OCI-LY1 (cell line): ENCODE data around the gene PGAP1.

ENCODE experiments used
- H2AFZ ChIP-seq: fragments of 200-600 bp; sonication (generic), shearing (Covaris generic); 2 replicates; pipeline ENCODE4 v1.6.0; 2014; ENCODE audit warnings: antibody characterized with exemption, mild to moderate bottlenecking, low read length
- H3F3A ChIP-seq: fragments of 200-600 bp; sonication (generic), shearing (Covaris generic); 2 replicates; pipeline ENCODE4 v1.6.0; 2014; ENCODE audit warnings: mild to moderate bottlenecking, antibody characterized with exemption, low read length, moderate library complexity; ENCODE audit not compliant: insufficient read depth
- H3K27ac ChIP-seq: fragments of 200-600 bp; sonication (generic); 2 replicates; pipeline ENCODE4 v1.5.1; 2014; ENCODE audit warnings: low read length, mixed run types, mild to moderate bottlenecking, low read depth; ENCODE audit not compliant: poor library complexity, severe bottlenecking
- H3K27me3 ChIP-seq: fragments of 200-600 bp; sonication (generic); 2 replicates; pipeline ENCODE4 v1.6.0; 2014; ENCODE audit warnings: antibody characterized with exemption, mild to moderate bottlenecking, low read length, moderate library complexity; ENCODE audit not compliant: insufficient read depth
- H3K36me3 ChIP-seq: fragments of 200-600 bp; sonication (generic); 2 replicates; pipeline ENCODE4 v1.6.1; 2014; ENCODE audit warnings: mild to moderate bottlenecking, antibody characterized with exemption, low read length, moderate library complexity, mixed read lengths; ENCODE audit not compliant: insufficient read depth
- H3K4me1 ChIP-seq: fragments of 200-600 bp; sonication (generic); 2 replicates; pipeline ENCODE4 v1.5.1; 2014; ENCODE audit warnings: mild to moderate bottlenecking, low read length, moderate library complexity; ENCODE audit not compliant: insufficient read depth, severe bottlenecking
- H3K4me2 ChIP-seq: fragments of 200-600 bp; sonication (generic), shearing (Covaris generic); 2 replicates; pipeline ENCODE4 v1.6.1; 2014; ENCODE audit warnings: low read length
- H3K4me3 ChIP-seq: fragments of 200-600 bp; sonication (generic); 2 replicates; pipeline ENCODE4 v1.5.1; 2014; ENCODE audit warnings: low read length, low read depth, mild to moderate bottlenecking, mixed read lengths; ENCODE audit not compliant: poor library complexity, severe bottlenecking
- H3K79me2 ChIP-seq: fragments of 200-600 bp; shearing (Covaris generic); 2 replicates; pipeline ENCODE4 v1.6.1; 2016; ENCODE audit warnings: mixed run types, low read length, mixed read lengths; ENCODE audit not compliant: insufficient read depth
- H3K9ac ChIP-seq: fragments of 200-600 bp; sonication (generic), shearing (Covaris generic); 2 replicates; pipeline ENCODE4 v1.6.1; 2014; ENCODE audit warnings: mild to moderate bottlenecking, low read length, mixed read lengths
- H3K9me2 ChIP-seq: fragments of 200-600 bp; sonication (generic), shearing (Covaris generic); 2 replicates; pipeline ENCODE4 v1.6.1; 2014; ENCODE audit warnings: low read depth, mild to moderate bottlenecking, low read length, mixed read lengths
- H3K9me3 ChIP-seq: fragments of 200-600 bp; shearing (Covaris generic); 2 replicates; pipeline ENCODE4 v1.6.1; 2014; ENCODE audit warnings: low read length, mixed read lengths
- H4K20me1 ChIP-seq: fragments of 200-600 bp; sonication (generic), shearing (Covaris generic); 2 replicates; pipeline ENCODE4 v1.6.0; 2016; ENCODE audit warnings: mild to moderate bottlenecking, low read length; ENCODE audit not compliant: insufficient read depth
- EZH2 ChIP-seq: fragments of 200-600 bp; sonication (generic), shearing (Covaris generic); IDR thresholded peaks from 2 replicates; pipeline ENCODE4 v1.8.0; 2017; ENCODE audit warnings: borderline replicate concordance, mixed run types, mild to moderate bottlenecking, antibody characterized with exemption, low read length, moderate library complexity, mixed read lengths
- TF ChIP-seq, protein P1 (sequence below): fragments of 200-600 bp; sonication (generic), shearing (Covaris generic); IDR thresholded peaks from 2 replicates; pipeline ENCODE4 v1.5.1; 2017; ENCODE audit warnings: mild to moderate bottlenecking, antibody characterized with exemption, low read length, moderate library complexity, mixed read lengths

The PGAP1 gene

DNA sequence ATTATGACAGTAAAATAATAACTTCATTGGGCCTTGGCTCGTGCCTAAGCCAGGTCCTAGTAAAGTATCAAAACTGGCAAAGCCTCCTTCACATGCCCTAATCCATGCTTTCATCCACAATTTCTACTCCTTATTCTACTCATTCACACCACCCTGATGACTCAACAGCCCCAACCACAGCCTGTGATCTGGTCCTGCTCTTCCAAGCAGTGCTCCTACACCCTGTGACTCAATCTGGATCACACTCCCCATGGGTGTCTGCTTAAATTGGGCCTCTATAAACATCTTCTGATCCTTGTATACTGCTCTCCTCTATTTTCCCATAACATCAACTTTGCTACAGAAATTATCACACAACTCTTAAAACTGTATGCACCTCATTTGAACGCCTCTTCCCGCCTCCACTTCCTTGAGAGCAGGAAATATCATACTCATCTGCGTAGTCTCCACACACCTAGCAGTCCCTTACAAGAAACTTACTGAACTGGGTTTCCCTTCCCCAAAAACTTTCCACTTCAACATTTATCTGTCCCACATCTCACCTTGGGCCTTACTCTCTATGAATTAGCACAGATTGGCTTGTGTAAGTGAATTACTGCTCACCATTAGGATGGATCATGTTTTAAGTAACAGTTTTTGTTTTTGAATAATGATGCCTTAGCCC lies 142.9 kb downstream of the PGAP1 start:
- H3K27me3 ChIP-seq = no peaks in the 10 kb centered on the region
- no peak overlapping the region for H3K4me3 ChIP-seq
- H3K9me2 ChIP-seq = no peaks in the 10 kb centered on the region
- H4K20me1 ChIP-seq = no peaks in the 10 kb centered on the region
- H3K4me1 ChIP-seq = no peaks in the 10 kb centered on the region
- no peak overlapping the region for H3K9ac ChIP-seq
- peaks cover 99% of the 10 kb centered on the region for H3K36me3 ChIP-seq
- TF ChIP-seq EZH2 = no peak
- TF ChIP-seq, protein P1, sequence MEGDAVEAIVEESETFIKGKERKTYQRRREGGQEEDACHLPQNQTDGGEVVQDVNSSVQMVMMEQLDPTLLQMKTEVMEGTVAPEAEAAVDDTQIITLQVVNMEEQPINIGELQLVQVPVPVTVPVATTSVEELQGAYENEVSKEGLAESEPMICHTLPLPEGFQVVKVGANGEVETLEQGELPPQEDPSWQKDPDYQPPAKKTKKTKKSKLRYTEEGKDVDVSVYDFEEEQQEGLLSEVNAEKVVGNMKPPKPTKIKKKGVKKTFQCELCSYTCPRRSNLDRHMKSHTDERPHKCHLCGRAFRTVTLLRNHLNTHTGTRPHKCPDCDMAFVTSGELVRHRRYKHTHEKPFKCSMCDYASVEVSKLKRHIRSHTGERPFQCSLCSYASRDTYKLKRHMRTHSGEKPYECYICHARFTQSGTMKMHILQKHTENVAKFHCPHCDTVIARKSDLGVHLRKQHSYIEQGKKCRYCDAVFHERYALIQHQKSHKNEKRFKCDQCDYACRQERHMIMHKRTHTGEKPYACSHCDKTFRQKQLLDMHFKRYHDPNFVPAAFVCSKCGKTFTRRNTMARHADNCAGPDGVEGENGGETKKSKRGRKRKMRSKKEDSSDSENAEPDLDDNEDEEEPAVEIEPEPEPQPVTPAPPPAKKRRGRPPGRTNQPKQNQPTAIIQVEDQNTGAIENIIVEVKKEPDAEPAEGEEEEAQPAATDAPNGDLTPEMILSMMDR = no peak
- no peak overlapping the region for H2AFZ ChIP-seq
- H3K4me2 ChIP-seq = no peak overlapping the region
- H3K79me2 ChIP-seq = no peaks in the 10 kb centered on the region
- H3K27ac ChIP-seq = no peak overlapping the region
- no peaks in the 10 kb centered on the region for H3K9me3 ChIP-seq
- H3F3A ChIP-seq = no peaks in the 10 kb centered on the region
